Endothelial cell (in vitro differentiated cells): Measurements from ENCODE around the gene SLC20A1. TPM values are rescaled to one million over a fixed set of nuclear protein-coding genes. Genes with fewer than 3 reads are reported as not detected.

Experiments
- DNase-seq: peaks from one replicate; pipeline ENCODE4 v3.0.0; 2021; ENCODE audit warnings: low spot score
- H3K27ac Mint-ChIP-seq: one replicate; pipeline ENCODE4 v1.8.0; 2021; ENCODE audit warnings: mixed read lengths, inconsistent platforms; ENCODE audit not compliant: unreplicated experiment
- H3K27me3 Mint-ChIP-seq: one replicate; pipeline ENCODE4 v1.8.0; 2021; ENCODE audit warnings: mild to moderate bottlenecking, moderate library complexity, mixed read lengths, inconsistent platforms; ENCODE audit not compliant: unreplicated experiment
- H3K36me3 Mint-ChIP-seq: one replicate; pipeline ENCODE4 v1.8.0; 2021; ENCODE audit warnings: mild to moderate bottlenecking, low read depth, mixed read lengths, inconsistent platforms; ENCODE audit not compliant: unreplicated experiment
- H3K4me1 Mint-ChIP-seq: one replicate; pipeline ENCODE4 v1.8.0; 2021; ENCODE audit warnings: mild to moderate bottlenecking, mixed read lengths, inconsistent platforms; ENCODE audit not compliant: unreplicated experiment
- H3K4me3 Mint-ChIP-seq: one replicate; pipeline ENCODE4 v1.8.0; 2021; ENCODE audit warnings: mild to moderate bottlenecking, mixed read lengths, inconsistent platforms; ENCODE audit not compliant: unreplicated experiment
- H3K9me3 Mint-ChIP-seq: one replicate; pipeline ENCODE4 v1.8.0; 2021; ENCODE audit warnings: mixed read lengths, inconsistent platforms; ENCODE audit not compliant: unreplicated experiment
- CTCF ChIP-seq: fragments of 200-600 bp; sonication (generic); IDR thresholded peaks from one replicate; pipeline ENCODE4 v1.5.0; 2021; ENCODE audit warnings: antibody characterized with exemption; ENCODE audit not compliant: unreplicated experiment
- total RNA-seq: library from RNA; stranded (reverse); fragmentation: NEBNext Ultra II Directional; extraction: Animal tissue kit (Norgen Biotek cat#: 25700); gene quantifications from one replicate; pipeline ENCODE4 v1.2.1, GENCODE V29; 2021; ENCODE audit not compliant: unreplicated experiment

Gene SLC20A1
- total RNA-seq, 1 donor from 2014 or later, result 255 TPM

GRCh38 chr2:112670252-112671022 lies 24.7 kb downstream of the SLC20A1 start:
- H3K9me3 Mint-ChIP-seq, result no peaks in the 10 kb centered on the region
- peaks cover 6% of the 10 kb centered on the region for H3K27me3 Mint-ChIP-seq
- H3K4me1 Mint-ChIP-seq, result peaks cover 54% of the 10 kb centered on the region
- TF ChIP-seq CTCF, result no peak
- no peak for DNase-seq
- peak overlapping the region; percentile 86 for H3K27ac Mint-ChIP-seq
- peaks cover 12% of the 10 kb centered on the region for H3K36me3 Mint-ChIP-seq
- H3K4me3 Mint-ChIP-seq, result no peak overlapping the region

DNA sequence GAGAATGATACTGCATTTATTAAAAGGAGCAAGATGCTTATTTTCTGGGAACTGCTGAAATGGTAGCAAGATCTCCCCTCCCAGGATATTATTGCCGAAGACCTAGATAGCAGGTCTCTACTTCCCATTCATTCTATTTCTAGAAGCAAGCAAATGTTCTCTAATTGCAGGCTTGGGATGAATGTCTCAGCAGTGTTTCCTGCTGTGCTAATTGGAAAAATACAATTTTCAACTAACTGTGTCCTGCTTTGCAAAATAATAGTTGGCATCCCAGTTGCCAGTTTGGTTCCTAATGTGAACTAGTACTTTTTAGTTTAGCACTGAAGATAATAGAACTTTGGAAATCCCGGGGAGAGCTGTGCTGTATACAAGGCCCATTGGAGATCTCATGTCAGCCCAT lies 26.1 kb downstream of the SLC20A1 start:
- H3K9me3 Mint-ChIP-seq, result no peaks in the 10 kb centered on the region
- H3K4me3 Mint-ChIP-seq, result no peak overlapping the region
- peaks cover 61% of the 10 kb centered on the region for H3K4me1 Mint-ChIP-seq
- H3K36me3 Mint-ChIP-seq, result peaks cover 7% of the 10 kb centered on the region
- H3K27ac Mint-ChIP-seq, result peak overlapping the region; percentile 78
- TF ChIP-seq CTCF, result no peak
- no peak for DNase-seq
- H3K27me3 Mint-ChIP-seq, result peaks cover 8% of the 10 kb centered on the region

DNA sequence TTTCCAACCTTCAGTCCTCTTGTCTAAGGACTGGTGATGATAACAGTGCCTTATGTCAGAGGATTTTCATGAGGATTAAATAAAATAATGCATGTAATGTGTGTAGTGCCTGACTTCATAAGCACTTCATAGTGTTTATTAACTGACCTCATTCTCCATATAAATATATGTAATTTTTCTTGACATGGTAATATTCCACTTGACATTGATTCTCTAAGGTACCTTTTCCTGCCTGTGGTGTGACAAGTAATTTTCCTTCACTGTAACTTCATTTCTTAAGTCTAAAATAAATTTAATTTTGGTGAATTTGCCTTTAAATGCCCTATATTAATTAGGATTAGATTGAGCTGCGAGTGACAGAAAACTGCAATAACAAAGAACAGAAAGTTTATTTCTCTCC lies 27.3 kb downstream of the SLC20A1 start:
- H3K9me3 Mint-ChIP-seq, result no peaks in the 10 kb centered on the region
- H3K36me3 Mint-ChIP-seq, result peaks cover 4% of the 10 kb centered on the region
- peaks cover 61% of the 10 kb centered on the region for H3K4me1 Mint-ChIP-seq
- peak overlapping the region; percentile 98 for H3K27ac Mint-ChIP-seq
- H3K4me3 Mint-ChIP-seq, result no peak overlapping the region
- DNase-seq, result no peak
- peaks cover 8% of the 10 kb centered on the region for H3K27me3 Mint-ChIP-seq
- no peak for TF ChIP-seq CTCF

DNA sequence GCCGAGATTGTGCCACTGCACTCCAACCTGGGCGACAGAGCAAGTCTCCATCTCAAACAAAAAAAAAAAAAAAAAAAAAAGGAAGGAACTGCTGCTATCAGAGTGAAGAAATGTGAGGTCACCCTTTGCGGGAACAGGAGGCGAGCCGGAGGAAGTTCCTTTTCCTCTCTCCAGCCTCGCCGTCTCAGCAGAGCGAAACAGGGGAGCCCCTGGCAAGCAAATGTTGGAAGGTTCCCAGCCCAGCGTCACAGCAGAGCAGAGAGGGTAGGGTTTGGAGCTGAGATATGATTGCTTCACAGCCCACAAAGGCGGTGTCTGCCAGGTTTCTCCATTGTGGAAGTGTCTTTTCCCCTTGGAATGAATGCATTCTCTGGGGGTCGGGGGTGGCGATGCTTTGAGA lies 28.5 kb downstream of the SLC20A1 start:
- Mint-ChIP-seq H3K36me3 (peaks cover 4% of the 10 kb centered on the region), H3K27ac (peak overlapping the region; percentile 98), H3K27me3 (peaks cover 4% of the 10 kb centered on the region), H3K9me3 (no peaks in the 10 kb centered on the region), H3K4me3 (peak overlapping the region; percentile 47), H3K4me1 (peaks cover 60% of the 10 kb centered on the region)
- no peak for TF ChIP-seq CTCF
- peak; percentile 76 for DNase-seq

GRCh38 chr2:112679484-112679883 lies 33.7 kb downstream of the SLC20A1 start:
- Mint-ChIP-seq H3K36me3 (no peaks in the 10 kb centered on the region), H3K4me1 (peaks cover 56% of the 10 kb centered on the region), H3K9me3 (no peaks in the 10 kb centered on the region), H3K27me3 (peaks cover 9% of the 10 kb centered on the region), H3K4me3 (no peak overlapping the region), H3K27ac (no peak overlapping the region)
- TF ChIP-seq CTCF, result no peak
- DNase-seq, result no peak
